ENCODE data around the gene H3-3A.

The H3-3A gene

DNA sequence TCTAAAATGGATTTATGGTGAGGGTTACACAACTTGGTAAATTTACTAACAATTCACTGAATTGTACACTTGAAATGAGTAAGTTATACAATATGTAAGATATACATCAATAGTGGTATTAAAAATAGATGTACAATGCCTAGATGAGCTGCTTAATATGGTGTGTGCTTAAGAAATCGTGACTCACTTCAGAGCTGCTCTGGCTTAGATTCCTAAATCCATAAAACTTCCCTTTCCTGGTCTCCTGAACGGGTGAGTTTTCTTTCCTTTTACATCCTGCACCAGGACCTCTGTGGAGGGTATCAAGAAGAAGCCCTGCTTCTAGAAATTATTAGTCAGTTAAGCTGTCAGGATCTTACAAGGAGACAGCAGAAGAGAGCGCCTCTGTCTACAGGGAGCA, 30.4 kb downstream of the H3-3A start:
- Histone ChIP-seq H3K27me3 (ENCODE audit: insufficient read depth, low read depth, severe bottlenecking) (no peaks in the 10 kb centered on the region), H3K27ac (no peak overlapping the region), H3K9me3 (ENCODE audit: severe bottlenecking) (no peaks in the 10 kb centered on the region), H3K36me3 (no peaks in the 10 kb centered on the region), H3K4me3 (ENCODE audit: low read depth, low read length) (no peak overlapping the region)
- TF ChIP-seq, protein P1, sequence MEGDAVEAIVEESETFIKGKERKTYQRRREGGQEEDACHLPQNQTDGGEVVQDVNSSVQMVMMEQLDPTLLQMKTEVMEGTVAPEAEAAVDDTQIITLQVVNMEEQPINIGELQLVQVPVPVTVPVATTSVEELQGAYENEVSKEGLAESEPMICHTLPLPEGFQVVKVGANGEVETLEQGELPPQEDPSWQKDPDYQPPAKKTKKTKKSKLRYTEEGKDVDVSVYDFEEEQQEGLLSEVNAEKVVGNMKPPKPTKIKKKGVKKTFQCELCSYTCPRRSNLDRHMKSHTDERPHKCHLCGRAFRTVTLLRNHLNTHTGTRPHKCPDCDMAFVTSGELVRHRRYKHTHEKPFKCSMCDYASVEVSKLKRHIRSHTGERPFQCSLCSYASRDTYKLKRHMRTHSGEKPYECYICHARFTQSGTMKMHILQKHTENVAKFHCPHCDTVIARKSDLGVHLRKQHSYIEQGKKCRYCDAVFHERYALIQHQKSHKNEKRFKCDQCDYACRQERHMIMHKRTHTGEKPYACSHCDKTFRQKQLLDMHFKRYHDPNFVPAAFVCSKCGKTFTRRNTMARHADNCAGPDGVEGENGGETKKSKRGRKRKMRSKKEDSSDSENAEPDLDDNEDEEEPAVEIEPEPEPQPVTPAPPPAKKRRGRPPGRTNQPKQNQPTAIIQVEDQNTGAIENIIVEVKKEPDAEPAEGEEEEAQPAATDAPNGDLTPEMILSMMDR (IDR thresholded peaks at IDR 0.05; ENCODE audit: low read depth, low read length) = no peak
- no peak for DNase-seq

DNA sequence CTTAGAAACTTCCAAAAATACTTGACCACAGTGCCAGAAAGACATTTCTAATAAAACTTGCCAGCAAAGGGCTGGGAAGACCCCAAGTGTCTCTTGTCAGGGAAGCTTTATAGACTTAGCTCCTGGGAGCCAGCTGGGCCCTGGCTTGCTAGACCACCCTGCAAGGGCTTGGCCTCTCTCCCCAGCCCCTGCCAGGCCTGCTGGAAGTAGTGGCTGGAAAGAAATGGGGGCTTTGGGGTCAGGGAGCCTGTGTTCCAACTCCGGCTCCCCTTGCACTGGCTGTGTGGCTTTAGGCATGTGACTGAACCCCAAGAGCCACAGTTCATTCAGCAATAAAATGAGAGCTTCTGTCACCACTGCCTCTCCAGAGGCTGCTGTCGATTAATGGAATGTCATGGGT, 31.1 kb downstream of the H3-3A start:
- TF ChIP-seq, protein P1 (IDR thresholded peaks at IDR 0.05; ENCODE audit: low read depth, low read length) = no peak
- H3K4me3 ChIP-seq (ENCODE audit: low read depth, low read length) = no peak overlapping the region
- H3K9me3 ChIP-seq (ENCODE audit: severe bottlenecking) = no peaks in the 10 kb centered on the region
- H3K27me3 ChIP-seq (ENCODE audit: insufficient read depth, low read depth, severe bottlenecking) = no peaks in the 10 kb centered on the region
- no peak overlapping the region for H3K27ac ChIP-seq
- DNase-seq = no peak
- no peaks in the 10 kb centered on the region for H3K36me3 ChIP-seq

DNA sequence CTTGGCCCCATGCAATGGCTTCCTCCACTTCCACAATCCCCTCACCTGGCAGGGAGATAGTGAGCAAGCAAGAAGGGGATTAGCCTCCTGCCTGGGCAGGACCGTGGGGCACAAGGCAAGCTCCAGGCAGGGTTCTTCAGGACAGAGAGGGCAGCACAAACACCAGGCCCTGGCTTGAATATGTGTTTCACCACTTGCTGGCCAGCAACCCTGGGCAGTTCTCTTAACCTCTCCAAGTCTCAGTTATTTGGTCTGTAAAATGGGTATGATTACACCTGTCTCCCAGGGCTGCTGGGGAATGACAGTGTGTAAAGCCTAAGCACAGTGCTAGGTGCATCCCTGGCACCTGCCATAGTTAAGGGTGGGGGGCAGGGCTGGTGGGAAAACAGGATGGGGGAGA, 31.9 kb downstream of the H3-3A start:
- H3K27me3 ChIP-seq (ENCODE audit: insufficient read depth, low read depth, severe bottlenecking) = no peaks in the 10 kb centered on the region
- H3K9me3 ChIP-seq (ENCODE audit: severe bottlenecking) = no peaks in the 10 kb centered on the region
- no peak overlapping the region for H3K4me3 ChIP-seq (ENCODE audit: low read depth, low read length)
- TF ChIP-seq, protein P1 (IDR thresholded peaks at IDR 0.05; ENCODE audit: low read depth, low read length) = no peak
- no peak for DNase-seq
- no peak overlapping the region for H3K27ac ChIP-seq
- no peaks in the 10 kb centered on the region for H3K36me3 ChIP-seq

DNA sequence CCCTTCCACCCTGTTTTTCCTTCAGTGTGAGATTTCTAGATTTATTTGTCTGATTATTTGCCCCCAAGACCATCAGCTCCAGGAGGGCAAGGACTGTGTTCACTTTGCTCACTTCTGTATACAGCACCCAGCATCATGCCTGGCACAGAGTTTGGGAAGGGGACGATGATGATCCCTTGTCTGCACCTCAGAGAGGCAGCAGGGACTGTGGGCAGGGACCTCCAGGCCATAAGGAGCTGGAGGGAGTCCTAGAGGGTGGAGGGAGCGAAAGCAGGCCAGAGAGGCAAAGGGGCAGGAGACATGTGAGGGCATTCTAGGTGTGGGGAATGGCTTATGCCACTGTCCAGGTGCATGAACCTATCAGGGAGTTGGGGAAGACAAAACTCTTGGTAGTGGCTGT, 32.8 kb downstream of the H3-3A start:
- H3K27ac ChIP-seq = no peak overlapping the region
- H3K4me3 ChIP-seq (ENCODE audit: low read depth, low read length) = no peak overlapping the region
- no peaks in the 10 kb centered on the region for H3K27me3 ChIP-seq (ENCODE audit: insufficient read depth, low read depth, severe bottlenecking)
- TF ChIP-seq, protein P1 (IDR thresholded peaks at IDR 0.05; ENCODE audit: low read depth, low read length) = no peak
- no peaks in the 10 kb centered on the region for H3K9me3 ChIP-seq (ENCODE audit: severe bottlenecking)
- no peaks in the 10 kb centered on the region for H3K36me3 ChIP-seq
- no peak for DNase-seq

DNA sequence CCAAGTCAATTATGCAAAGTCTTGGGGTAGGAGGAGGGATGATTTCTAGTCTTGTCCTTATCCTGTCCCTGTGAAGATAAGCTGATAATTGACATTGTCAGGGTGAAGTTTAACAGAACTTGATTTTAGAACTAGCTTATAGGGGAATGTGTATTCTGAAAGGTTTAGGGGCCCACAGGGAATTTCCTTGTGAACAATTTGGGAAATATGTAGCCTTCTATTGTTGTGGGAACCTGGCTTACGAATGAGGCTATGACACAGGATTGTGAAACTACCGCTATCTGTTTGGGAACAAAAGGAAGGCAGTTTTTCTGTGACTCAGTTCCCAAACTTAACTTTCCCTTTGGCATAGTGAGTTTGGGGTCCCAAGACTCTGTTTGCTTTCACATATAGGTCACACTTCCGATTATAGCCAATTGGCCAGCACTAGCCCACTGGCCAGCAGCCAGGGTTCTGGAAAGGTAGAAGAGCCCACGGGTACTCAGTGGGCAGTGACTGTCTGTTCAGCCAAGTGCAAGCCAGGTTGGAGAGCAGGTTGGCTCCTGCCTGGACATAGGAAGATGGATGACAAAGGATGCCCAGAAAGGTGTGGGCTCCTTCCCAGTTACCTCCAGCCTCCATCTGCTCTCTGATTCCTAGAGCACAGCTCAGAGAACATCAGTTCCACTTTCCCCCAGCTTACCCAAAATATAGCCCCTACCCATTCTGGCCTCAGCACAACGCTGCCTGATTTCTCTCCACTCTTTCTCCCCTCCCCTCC, 35.5 kb downstream of the H3-3A start:
- H3K9me3 ChIP-seq (ENCODE audit: severe bottlenecking) = no peaks in the 10 kb centered on the region
- no peak overlapping the region for H3K27ac ChIP-seq
- no peak for DNase-seq
- no peaks in the 10 kb centered on the region for H3K36me3 ChIP-seq
- H3K27me3 ChIP-seq (ENCODE audit: insufficient read depth, low read depth, severe bottlenecking) = no peaks in the 10 kb centered on the region
- TF ChIP-seq, protein P1 (IDR thresholded peaks at IDR 0.05; ENCODE audit: low read depth, low read length) = no peak
- H3K4me3 ChIP-seq (ENCODE audit: low read depth, low read length) = no peak overlapping the region

All from WERI-Rb-1 (cell line).